NCI-H2227 (cell line): ENCODE results near the gene KSR1.
"Not testable (repeated sequence)": the region's sequence is repeated elsewhere in the genome, so short reads cannot be mapped to it uniquely, and the experiment has no call there.

Experiments used
- DNase-seq: peaks from one replicate; lab custom pipeline; 2025; ENCODE audit not compliant: unreplicated experiment; lab: John Stamatoyannopoulos, UW

The KSR1 gene

DNA sequence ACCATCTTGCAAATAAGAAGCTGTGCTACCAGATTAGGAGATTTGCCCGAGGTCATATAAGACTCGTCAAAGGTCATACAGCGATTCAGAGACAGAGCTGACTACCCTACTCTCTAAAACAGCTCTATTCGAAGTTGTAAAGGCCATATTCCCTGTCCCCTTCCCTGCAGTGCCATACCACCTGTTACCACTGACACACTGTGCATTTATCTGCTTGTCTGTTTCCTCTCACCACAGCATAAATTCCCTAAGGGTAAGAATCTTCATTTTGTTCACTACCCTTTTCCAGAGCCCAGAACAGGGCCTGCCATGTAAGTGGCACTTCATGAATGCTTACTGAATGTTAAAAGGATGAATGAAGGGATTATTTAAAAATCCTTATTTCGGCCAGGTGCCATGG, 3.4 kb upstream of the KSR1 start:
- no peak for DNase-seq

DNA sequence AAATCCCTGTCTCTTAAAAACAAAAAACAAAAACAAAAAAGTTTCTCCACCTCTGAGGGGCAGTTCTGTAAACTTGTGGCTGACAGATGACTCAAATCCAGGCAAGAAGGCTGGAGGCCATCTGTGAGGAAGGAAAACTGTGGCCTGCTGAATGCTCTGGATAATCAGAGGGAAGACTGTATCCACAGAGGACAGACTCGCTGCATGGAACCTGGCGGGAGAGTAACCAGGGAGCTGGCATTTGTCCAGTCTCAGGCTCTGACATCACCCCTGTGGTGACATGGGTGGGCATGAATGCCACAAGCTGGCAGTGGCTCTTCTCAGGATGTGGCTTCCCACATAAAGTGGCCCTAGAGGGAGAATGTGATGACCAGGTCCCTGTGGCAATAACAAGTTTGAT, 2.8 kb upstream of the KSR1 start:
- DNase-seq, result no peak

DNA sequence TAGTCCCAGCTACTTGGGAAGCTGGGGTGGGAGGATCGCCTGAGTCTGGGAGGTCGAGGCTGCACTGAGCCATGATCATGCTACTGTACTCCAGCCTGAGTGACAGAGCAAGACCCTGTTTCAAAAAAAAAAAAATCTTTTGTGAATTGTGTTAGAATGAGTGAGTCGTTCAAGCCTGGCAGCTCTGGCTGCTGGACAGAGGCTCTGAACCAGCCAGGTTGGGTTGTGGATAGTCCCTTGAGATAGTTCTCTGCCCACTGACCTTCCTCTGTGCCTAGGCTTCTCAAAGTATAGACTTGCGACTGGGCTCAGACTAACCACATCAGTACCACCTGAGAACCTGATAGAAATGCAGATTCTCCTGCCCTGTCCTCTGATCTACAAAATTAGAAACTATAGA, 2.2 kb upstream of the KSR1 start:
- DNase-seq, result no peak

DNA sequence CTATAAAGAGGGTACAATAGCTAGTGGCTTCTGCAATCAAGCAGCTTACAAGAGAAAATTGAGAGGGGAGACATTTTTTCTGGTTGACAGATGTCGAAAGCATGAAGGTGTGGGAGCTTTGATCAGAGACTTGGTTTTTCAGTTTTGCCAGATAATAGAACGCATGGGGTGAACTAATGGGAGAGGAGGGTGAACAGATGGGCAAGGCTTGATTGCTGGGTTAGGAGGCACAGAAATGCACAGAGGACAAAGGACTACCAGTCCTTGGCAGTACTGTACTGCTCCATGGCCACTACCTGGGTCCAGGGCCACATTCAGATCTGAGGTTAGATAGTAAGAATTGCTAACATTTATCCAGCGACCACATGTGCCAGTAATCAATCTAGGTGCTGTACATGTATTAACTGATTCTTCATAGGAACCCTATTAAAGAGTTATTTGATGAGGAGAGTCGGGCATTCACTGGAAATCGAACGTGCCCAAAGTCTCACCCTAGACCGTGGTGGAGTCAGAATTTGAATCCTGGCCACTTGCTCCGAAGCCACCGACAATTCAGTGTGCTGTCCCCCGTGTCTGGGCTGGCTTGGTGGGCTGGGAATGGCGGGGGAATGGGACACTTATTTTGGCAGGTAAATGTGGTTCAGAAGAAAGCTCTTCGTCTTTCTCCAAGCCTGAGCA, 873 bp upstream of the KSR1 start:
- no peak for DNase-seq

DNA sequence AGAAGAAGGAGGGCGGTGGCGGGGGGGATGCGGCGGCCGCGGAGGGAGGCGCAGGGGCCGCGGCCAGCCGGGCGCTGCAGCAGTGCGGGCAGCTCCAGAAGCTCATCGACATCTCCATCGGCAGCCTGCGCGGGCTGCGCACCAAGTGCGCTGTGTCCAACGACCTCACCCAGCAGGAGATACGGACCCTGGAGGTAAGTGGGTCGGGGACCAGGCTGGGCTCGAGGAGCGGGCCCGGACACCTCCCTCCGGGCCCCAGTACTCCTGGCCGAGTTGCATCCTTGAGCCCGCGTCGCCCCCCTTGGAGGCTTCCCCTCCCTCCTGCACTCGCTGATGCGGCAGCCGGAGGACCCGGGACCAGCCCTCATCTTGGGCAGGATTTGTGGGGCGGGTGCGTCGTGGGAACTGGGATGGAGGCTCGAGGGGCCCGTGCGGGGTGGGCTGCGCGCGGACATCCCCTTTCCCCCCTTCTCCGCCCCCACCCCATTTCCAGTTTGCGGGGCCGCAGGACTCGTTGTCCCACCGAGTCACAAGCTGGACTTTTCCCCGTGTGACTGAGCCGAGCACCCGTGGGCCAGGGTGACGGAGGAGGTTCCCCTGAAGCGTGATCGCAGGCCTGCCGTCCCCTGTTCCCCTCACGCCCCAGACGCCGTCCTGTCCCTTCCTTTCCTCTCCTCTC, 572 bp downstream of the KSR1 start:
- peak; percentile 22 for DNase-seq

DNA sequence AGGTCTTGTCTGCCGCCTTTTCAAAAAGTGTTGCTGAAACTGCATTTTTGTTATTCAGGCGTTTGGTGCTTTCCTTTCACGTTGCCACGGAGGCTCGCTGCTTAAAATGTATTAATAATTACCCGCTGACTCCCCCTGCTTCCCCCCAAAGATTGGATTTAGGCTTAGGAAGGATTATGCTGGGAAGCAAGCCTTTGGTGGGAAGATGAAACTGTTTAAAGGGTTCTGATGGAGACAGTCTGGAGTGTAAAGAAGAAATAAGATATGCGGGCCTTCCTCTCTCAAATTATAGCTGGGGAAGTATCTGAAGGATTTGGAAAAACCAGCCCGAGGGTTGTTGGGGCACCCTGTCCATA, 1.1 kb downstream of the KSR1 start:
- DNase-seq, result no peak

DNA sequence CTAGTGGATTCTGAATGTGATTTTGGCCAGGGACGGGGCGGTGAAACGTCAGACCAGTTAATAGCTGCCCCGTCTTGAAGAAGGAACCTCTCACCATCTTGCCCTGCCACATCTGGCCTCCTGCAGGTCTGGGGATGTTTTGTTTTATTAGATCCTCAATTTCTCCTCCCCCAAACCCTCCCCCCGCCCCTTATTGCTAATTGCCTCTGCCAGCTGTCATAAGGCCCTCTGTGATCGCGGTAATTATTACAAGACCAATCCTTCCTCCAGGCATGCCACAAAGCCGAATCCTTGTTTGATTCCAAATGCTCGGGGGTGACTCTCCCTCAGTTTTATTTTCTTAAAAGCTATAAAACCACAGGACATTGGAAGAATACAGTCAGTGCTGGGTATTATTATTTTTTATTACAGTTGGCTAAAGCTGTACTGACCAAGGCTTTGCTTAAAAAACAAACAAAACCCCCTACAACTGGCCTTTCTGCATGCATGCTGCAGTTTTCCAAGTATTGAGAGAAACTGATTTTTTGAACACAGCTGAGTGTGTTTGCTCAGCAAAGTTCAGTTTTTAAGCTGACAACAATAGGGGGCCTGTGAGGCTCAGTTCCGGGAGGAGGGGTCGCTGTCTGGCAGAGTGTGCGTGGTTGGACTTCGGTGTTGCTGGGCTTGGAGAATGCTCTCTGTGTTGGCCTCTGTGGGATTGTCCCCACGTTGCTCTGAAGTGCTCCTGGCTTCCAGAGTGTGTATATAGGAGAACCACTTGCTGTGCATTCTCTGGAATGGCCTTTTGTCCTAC, 1.7 kb downstream of the KSR1 start:
- DNase-seq, result peak; percentile 6

DNA sequence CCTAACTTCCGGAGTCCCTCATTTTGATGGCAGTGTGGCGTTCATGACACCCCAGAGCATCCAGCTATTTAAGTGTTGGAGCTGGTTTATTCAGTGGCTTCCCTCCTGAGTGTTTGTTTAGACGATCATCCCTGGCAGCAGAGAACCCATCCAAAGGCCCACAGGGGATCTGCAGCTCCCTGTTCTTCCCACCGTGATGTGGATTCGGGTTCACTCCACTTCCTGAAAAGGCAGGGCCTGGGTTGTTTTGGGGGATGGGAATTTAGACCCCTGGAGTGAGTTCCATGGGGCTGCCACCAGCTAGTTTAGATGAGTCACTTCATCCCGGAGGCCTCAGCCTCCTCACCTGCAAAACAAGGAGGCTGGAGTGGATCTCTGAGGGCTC, 2.3 kb downstream of the KSR1 start:
- DNase-seq, result no peak

DNA sequence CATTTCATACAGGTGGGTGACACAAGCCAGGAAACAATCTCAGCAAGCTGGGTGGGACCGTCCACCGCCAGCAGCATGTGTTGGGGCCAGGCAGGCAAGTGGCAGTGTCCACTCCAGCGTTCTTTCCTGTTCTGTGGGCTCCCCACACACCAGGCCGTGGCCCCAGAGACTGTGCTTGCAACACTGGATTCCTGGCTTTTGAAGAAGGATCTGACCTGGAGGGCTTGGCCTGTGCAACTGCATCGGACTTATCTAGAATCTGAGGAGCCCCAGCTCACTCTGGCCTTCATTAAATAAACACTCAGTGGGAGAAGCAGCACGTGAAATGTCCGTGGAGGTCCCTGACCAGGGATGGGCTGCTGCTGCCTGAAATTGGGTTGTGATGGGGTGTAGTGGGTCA, 3.2 kb downstream of the KSR1 start:
- no peak for DNase-seq

DNA sequence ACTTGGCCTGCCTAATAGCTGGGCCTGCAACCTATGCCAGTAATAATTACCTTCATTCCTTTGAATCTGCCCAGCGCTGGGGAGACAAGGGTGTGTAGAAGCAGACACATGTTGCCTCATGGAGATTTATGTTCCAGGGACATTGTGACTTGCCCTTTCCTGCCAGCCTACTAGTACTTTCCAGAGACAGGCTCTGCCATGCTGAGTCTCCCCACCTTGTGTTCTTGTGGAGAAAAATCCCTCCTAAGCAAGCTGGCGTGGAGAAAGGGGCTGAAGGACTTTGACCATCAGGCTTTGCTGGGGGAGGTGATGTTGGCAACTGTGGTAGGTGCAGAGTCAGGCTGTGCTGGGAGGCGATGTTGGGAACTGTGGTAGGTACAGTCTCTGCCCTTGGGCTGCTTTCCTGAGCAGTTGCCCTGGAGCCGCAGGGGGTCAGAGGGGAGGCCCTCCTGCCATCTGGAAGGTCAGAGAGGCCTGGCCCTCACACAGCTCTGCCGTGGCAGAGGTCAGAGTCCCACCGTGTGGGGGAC, 4.0 kb downstream of the KSR1 start:
- DNase-seq, result no peak

DNA sequence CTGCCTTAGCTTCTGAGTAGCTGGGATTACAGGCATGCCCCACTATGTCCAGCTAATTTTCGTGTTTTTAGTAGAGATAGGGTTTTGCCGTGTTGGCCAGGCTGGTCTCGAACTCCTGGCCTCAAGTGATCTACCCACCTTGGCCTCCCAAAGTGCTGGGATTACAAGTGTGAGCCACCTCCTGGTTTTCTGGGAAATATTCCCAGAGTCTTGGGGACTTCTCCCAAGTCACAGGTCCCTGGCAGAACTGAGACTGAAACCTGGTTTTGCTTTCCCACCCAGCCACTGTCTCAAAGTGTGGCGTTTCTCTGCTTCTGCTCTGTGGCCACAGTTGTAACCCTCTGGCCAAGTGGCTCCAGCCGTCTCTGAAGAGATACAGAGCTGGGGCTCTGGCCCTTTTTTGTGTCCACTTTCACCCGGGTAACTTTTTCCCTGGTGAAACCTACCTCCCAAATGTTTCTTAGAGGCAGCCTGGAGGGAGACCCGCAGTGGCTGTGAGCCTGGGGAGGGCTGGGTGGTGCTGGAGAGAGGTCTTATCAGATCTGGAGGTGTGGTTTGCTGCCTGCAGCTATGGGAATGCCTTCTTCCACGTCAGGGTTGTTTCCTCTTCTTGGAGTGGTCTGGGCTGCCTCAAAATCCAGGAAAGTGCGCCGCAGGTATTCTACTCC, 5.1 kb downstream of the KSR1 start:
- DNase-seq, result no peak

DNA sequence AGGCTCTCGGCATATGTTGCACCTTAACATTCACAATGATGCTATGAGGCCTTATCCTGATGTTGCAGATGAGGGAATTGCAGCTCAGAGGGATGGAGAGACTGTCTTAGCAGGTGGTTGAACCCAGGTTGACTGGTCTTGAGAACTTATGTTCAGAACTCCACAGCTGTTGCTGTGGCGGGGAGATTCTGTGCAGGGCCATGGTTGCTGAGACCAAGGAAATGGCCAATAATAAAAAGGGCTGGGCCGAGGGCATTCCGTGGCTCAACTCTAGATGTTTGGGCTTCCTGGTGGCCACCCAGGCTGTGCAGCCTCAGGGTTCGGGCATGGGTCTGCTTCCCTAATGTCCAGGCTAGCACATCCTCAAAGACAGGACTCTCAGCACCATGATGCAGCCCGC, 5.9 kb downstream of the KSR1 start:
- no peak for DNase-seq

DNA sequence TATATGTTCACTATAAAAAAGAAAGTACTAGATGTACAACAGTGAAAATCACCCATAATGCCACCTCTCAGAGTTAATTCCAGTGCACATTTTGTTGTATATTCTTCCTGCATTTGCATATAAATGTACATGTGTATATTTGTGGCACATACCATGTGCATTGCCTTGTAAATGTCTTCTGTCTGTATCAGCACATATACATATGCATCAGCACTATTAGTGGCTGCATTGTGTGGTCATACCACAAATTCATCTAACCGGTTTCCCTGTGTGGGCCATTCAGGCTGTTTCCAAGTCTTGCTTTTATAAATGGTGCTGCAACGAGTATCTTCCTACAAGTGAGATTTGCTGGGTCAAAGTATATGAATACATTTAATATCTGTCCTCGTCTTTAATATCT, 6.5 kb downstream of the KSR1 start:
- no peak for DNase-seq

DNA sequence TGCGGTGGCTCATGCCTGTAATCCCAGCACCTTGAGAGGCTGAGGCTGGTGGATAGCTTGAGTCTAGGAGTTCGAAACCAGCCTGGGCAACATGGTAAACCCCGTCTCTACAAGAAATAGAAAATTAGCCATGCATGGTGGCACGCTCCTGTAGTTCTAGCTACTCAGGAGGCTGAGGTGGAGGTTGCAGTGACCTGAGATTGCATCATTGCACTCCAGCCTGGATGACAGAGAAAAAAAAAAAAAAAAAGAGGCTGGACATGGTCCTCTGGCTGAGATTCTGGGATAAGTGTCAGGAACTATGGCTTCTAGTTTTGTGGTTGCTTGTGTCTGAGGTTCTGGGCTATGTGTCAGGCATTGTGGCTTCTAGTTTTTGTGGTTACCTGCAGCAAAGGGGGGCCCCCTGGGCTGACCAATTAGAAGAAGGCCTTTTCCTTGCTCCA, 7.0 kb downstream of the KSR1 start:
- no peak for DNase-seq

DNA sequence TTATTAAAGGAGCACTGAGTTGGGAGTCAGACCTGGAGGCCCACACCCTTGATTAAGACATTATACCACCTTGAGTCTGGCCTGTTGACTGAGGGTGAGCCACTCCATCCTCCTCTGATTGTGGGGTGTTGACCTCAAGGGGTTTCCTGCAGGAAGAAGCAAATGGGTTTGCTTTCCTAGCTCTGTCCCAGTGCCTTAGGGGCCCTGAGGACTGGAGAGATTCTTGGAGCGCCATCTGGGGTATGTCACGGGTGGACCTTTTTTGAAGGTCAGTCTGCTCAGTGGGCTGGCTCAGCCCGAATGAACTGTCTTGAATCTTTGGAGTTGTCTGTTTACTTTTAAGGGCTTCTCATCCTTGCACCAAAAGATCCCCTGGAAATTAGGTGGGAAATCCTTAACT, 7.8 kb downstream of the KSR1 start:
- DNase-seq, result not testable (repeated sequence)

DNA sequence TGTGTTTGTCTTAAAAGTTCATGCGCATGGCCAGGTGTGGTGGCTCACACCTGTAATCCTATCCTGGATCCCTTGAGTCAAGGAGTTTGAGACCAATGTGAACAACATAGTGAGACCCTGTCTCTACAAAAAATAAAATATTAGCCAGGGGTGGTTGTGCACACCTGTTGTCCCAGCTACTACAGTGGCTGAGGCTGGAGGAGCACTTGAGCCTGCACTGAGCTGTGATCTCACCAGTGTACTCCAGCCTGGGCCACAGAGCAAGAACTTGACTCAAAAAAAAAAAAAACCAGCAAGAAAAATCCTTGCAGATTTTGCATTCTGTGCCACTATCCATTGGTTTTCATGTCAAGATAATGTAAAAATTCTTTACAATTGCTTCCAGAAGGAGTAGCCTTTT, 8.2 kb downstream of the KSR1 start:
- DNase-seq, result no peak

DNA sequence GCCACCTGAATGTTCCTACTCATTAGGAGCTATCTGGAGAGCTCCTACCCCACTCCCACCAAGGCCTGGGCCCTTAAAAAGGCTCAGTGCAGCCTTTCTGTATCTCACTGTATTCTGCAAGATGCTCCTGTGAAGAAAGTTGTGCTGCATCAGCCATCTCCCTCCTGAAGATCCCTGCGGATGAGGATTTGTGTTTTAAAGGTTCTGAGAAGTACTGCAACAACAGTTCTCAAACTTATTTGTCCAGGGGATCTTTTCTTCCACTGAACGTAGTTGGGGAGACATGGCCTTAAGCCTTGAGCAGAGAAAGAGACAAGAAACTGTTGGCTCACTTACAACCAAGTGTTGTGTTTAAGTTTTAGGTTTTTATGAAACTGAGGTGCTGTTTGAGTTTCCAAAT, 9.6 kb downstream of the KSR1 start:
- DNase-seq, result not testable (repeated sequence)

DNA sequence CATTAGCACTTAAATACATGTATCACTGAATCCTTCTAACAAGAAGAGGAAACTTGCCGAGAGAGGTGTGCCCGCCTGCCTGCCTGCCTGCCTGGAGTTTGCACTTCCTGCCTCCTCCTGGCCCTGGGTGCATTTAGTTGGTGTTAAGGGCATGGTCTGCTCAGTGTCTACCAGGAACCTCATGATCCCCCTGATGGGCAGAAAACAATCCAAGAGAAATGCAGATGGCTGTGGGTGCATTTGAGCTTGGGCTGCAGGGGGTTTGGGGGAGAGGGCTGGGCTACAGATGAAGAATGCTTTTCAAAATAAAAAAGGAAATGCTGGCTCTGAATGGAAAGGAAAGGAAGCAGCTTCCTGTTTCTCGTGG, 10.1 kb downstream of the KSR1 start:
- no peak for DNase-seq

DNA sequence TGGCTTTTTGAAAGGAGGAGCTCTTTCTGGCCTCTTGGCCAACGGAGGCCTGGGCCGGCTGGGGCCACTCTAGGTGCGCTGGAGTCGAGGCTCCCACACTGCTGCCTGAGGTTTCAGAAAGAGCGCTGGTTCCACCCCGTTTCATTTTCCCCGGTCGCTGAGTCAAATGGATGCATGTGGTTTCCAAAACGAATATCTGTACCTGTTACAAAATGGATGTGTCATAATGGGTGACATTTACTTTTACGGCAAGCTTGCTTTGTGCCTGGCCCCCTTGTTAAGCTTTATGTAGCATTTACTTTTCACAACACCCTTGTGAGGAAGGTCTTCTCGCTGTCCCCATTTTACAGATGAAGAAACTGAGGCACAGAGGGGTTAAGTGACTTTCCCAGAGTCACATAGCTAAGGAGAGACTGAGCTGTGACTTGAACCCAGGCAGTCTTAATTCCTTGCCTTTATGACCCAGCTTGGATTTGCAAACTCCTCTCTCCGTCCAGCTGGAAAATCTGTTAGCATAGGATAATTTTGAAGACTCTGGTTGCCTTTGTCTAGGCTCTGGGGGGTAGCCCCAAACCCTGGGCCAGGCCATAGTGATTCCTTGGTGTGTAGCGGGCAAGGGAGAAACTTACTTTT, 10.6 kb downstream of the KSR1 start:
- DNase-seq, result no peak

DNA sequence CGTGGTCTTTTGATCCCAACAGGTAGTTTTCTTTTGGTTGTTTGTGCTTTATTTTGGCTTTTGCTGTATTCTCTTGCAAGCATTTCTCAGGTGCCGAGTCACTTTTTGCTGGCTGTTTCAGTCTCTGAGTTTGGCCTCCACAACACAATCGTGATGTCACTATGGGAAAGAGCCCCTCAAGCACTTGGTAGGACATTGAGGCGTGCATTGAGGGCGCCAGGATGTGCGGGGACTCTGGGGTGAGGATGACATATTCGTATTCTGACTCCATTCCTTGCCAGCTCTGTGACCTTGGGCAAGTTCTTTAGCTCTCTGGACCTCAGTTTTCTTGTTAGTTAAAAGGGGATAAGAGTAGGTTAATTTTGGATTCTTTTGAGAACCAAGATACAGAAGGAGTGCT, 13.0 kb downstream of the KSR1 start:
- DNase-seq, result no peak
